Fibroblast of lung (primary cell): ENCODE data around the gene GRHL1. TPM values are rescaled to one million over a fixed set of nuclear protein-coding genes. Genes with fewer than 3 reads are reported as not detected.

ENCODE experiments used
- DNase-seq, 2 donors: peaks; one replicate each; pipeline versions ENCODE4 v3.0.0 to v3.0.0-alpha.2; 2010; ENCODE audit warnings: low read depth in 2 of 2
- H2AFZ ChIP-seq: 2 replicates; pipeline ENCODE4 v1.5.1; 2012; ENCODE audit warnings: low read length, control low read depth, inconsistent platforms
- H3K27ac ChIP-seq: 2 replicates; pipeline ENCODE4 v1.5.1; 2011; ENCODE audit warnings: low read length, control low read depth; ENCODE audit not compliant: insufficient read depth
- H3K27me3 ChIP-seq: 2 replicates; pipeline ENCODE4 v1.5.1; 2011; ENCODE audit warnings: mild to moderate bottlenecking, low read length; ENCODE audit not compliant: control insufficient read depth, insufficient read depth
- H3K36me3 ChIP-seq: 2 replicates; pipeline ENCODE4 v1.5.1; 2011; ENCODE audit warnings: low read length; ENCODE audit not compliant: control insufficient read depth, insufficient read depth
- H3K4me1 ChIP-seq: 2 replicates; pipeline ENCODE4 v1.5.1; 2011; ENCODE audit warnings: low read length; ENCODE audit not compliant: control insufficient read depth, insufficient read depth; ENCODE audit errors: extremely low read depth
- H3K4me2 ChIP-seq: 2 replicates; pipeline ENCODE4 v1.5.1; 2011; ENCODE audit warnings: low read length, control low read depth; ENCODE audit not compliant: insufficient read depth; ENCODE audit errors: extremely low read depth
- H3K4me3 ChIP-seq, 4 experiments: fragments of 200-600 bp in 1 of 4; sonication (generic) in 1 of 4; replicated peaks in 1 of 4; 2 replicates each; pipeline ENCODE4 v1.5.1; 2011 to 2016; ENCODE audit warnings: low read length in 4 of 4, low read depth in 3 of 4, mild to moderate bottlenecking in 3 of 4, control low read depth in 2 of 4, inconsistent platforms in 1 of 4, mixed read lengths in 1 of 4; ENCODE audit not compliant: insufficient read depth in 1 of 4; ENCODE audit errors: control extremely low read depth in 1 of 4
- H3K79me2 ChIP-seq: 2 replicates; pipeline ENCODE4 v1.5.1; 2012; ENCODE audit warnings: mild to moderate bottlenecking, low read length, inconsistent platforms; ENCODE audit not compliant: control insufficient read depth, insufficient read depth
- H3K9ac ChIP-seq: 2 replicates; pipeline ENCODE4 v1.5.1; 2011; ENCODE audit warnings: mild to moderate bottlenecking, low read length, control low read depth; ENCODE audit not compliant: insufficient read depth
- H3K9me3 ChIP-seq: 2 replicates; pipeline ENCODE4 v1.5.1; 2012; ENCODE audit warnings: low read depth, low read length; ENCODE audit not compliant: control insufficient read depth, insufficient read depth
- H4K20me1 ChIP-seq: 2 replicates; pipeline ENCODE4 v1.5.1; 2011; ENCODE audit warnings: low read length; ENCODE audit not compliant: control insufficient read depth, insufficient read depth; ENCODE audit errors: extremely low read depth
- CTCF ChIP-seq, 2 donors: IDR thresholded peaks in 1 of 2; conservative IDR thresholded peaks in 1 of 2; 1 replicate in 1 of 2; 2 replicates in 1 of 2; pipeline ENCODE4 v1.5.1; 2011 to 2012; ENCODE audit warnings: low read length in 2 of 2, control low read depth in 1 of 2, inconsistent platforms in 1 of 2, low read depth in 1 of 2, mild to moderate bottlenecking in 1 of 2
- EZH2 ChIP-seq: IDR thresholded peaks from 2 replicates; pipeline ENCODE4 v1.5.1; 2012; ENCODE audit warnings: low read length, control low read depth, mild to moderate bottlenecking; ENCODE audit errors: missing control alignments
- polyA plus RNA-seq, 2 donors: library from polyadenylated mRNA; depleted of rRNA in 1 of 2; stranded (reverse) in 1 of 2; unstranded in 1 of 2; fragments of >200 nt; gene quantifications; 2 replicates each; pipeline ENCODE4 v1.2.1, GENCODE V29; 2011 to 2012; ENCODE audit warnings: missing spikeins in 1 of 2
- total RNA-seq: library from RNA; depleted of rRNA; stranded (reverse); fragments of >200 nt; gene quantifications from 2 replicates; pipeline ENCODE4 v1.2.1, GENCODE V29; 2014

Gene GRHL1
- total and polyA plus RNA-seq, 2 donors (not counting 1 experiment from before 2014, with no cell fraction given): 0.65 to 0.99 TPM

DNA sequence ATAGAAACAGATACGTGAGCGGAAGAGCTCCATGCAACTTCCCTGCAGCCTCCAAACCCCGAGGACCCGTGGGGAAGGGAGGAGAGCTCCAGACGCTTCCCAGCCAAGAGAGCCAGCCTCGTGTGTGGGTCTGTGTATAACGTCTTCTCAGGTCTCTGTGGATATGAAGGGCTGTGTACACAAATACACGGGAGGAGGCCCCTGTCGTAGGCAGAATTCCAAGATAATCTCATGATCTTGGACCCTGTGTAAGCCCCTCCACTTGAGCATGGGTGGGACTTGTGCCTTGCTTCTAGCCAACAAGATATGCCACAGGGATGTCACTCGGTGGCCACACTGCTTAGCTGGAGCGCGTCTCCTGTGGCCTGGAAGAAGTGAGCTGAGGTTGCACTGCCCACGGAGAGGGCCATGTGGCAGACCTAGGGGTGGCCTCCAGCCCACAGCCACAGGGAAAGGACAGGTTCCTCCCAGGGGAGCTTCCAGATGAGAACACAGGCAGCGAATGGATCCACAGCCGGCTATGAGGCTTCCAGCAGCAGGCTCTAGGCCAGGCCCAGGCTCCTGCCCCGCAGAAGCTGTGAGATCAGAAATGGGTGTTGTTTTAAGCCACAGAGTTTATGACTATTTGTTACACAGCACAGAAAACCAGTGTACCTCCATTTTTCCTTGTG, 76.3 kb downstream of the GRHL1 start:
- no peaks in the 10 kb centered on the region for H3K36me3 ChIP-seq
- H2AFZ ChIP-seq: no peak overlapping the region
- no peaks in the 10 kb centered on the region for H3K4me1 ChIP-seq
- DNase-seq: no peak
- H3K4me2 ChIP-seq: no peak overlapping the region
- no peaks in the 10 kb centered on the region for H4K20me1 ChIP-seq
- no peaks in the 10 kb centered on the region for H3K27me3 ChIP-seq
- no peak overlapping the region for H3K27ac ChIP-seq
- no peak overlapping the region for H3K9ac ChIP-seq
- TF ChIP-seq EZH2 (no peak), CTCF (conservative IDR thresholded peaks at IDR 0.05 in 1 of 2, IDR thresholded peaks at IDR 0.05 in 1 of 2; ENCODE audit: low read depth in 1 of 2, low read length in 2 of 2) (no peak)
- no peaks in the 10 kb centered on the region for H3K9me3 ChIP-seq
- no peaks in the 10 kb centered on the region for H3K79me2 ChIP-seq
- H3K4me3 ChIP-seq: no peak overlapping the region

DNA sequence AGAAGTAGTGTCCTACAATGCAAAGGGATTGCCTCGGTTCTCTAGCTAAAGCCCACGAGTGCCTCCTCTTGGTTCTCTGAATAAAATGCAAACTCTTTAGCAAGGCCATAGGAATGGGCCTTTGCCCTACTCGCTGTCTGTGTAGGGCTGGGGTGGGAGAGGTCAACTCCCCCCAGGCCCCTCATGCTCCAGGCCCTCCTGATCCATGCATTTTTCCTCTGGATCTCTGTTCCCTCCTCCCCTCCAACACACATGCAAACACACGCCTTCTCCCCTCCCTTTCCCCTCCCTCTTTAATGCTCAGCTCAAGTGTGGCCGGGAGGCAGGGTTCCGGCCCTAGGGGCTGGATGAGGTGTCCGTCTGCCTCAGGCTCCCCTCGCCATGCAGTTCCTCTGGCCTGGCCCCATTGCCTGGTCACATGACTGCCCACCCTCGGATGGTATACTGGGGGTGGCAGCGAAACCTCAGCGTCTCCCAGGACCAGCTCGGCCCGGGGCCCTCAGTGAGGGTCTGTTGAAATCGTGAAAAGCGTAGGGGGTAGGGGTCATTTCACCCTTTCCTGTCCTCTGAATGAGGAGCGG, 77.0 kb downstream of the GRHL1 start:
- H3K36me3 ChIP-seq: no peaks in the 10 kb centered on the region
- no peak overlapping the region for H3K4me3 ChIP-seq
- DNase-seq: no peak
- no peaks in the 10 kb centered on the region for H4K20me1 ChIP-seq
- H3K9me3 ChIP-seq: no peaks in the 10 kb centered on the region
- no peak for TF ChIP-seq EZH2
- TF ChIP-seq CTCF (conservative IDR thresholded peaks at IDR 0.05 in 1 of 2, IDR thresholded peaks at IDR 0.05 in 1 of 2; ENCODE audit: low read depth in 1 of 2, low read length in 2 of 2): peak in 1 of 2 donors; percentile 0
- no peaks in the 10 kb centered on the region for H3K79me2 ChIP-seq
- no peak overlapping the region for H3K27ac ChIP-seq
- H3K4me1 ChIP-seq: no peaks in the 10 kb centered on the region
- H3K4me2 ChIP-seq: no peak overlapping the region
- H3K27me3 ChIP-seq: no peaks in the 10 kb centered on the region
- no peak overlapping the region for H3K9ac ChIP-seq
- no peak overlapping the region for H2AFZ ChIP-seq

DNA sequence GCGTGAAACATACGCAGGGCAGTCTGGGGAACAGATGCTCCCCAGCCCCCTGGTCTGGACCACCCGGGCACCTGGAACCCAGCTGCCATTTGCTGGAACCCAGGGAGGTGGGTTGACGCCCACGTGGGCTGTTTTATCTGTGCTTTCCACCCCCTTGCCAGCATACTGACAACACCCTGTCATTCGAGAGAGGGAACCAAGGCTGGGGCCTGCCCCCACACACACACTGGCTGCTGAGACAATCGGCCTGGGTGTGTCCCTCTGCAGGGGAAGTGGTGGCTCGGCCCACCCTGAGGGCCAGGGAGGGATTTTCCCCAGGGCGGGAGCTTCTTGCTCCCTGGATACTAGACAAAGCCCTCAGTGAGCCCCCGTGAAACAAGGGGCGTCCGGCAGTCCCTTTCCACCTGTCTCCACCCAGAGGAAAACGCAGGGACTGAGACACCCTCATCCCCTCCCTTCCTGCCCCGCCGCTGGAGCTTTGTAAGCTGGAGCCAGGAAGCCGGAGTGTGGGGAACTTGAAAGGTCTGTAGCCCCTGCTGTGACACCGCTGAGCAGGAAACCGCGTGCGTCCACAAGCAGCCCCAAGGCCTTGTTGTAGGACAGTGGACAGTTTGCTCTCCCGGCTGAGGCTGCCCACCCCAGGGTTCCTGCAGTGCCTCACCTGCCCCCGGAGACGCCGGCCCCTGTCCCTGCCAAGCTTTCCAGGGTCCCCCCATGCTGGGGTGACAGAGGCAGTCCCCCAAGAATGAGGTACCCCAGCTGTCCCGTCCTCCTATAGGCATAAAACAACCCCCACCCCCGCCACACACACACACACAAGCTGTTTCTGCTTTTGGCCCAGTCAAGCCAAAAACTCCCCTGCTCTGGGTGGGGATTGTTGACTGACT, 77.7 kb downstream of the GRHL1 start:
- Histone ChIP-seq H3K4me3 (no peak overlapping the region), H3K4me2 (no peak overlapping the region), H3K36me3 (no peaks in the 10 kb centered on the region), H2AFZ (no peak overlapping the region), H3K27me3 (no peaks in the 10 kb centered on the region), H4K20me1 (no peaks in the 10 kb centered on the region), H3K27ac (no peak overlapping the region), H3K9me3 (no peaks in the 10 kb centered on the region), H3K9ac (no peak overlapping the region), H3K4me1 (no peaks in the 10 kb centered on the region), H3K79me2 (no peaks in the 10 kb centered on the region)
- no peak for DNase-seq
- TF ChIP-seq CTCF (conservative IDR thresholded peaks at IDR 0.05 in 1 of 2, IDR thresholded peaks at IDR 0.05 in 1 of 2; ENCODE audit: low read depth in 1 of 2, low read length in 2 of 2) (no peak), EZH2 (no peak)
